Vagina (tissue), 2 donors: Measurements from ENCODE around the gene MCM9. TPM values are rescaled to one million over a fixed set of nuclear protein-coding genes. Genes with fewer than 3 reads are reported as not detected.
A peak's percentile ranks its signal among the peaks of the same experiment; 100 is the strongest.

Experiments
- DNase-seq, 2 donors: peaks; one replicate each; pipeline ENCODE4 v3.0.0-alpha.2; 2017; ENCODE audit errors: extremely low spot score in 2 of 2
- H3K27ac ChIP-seq: fragments of 200-600 bp; sonication (generic); one replicate; pipeline ENCODE4 v1.5.1; 2019
- H3K27me3 ChIP-seq: fragments of 200-600 bp; sonication (generic); one replicate; pipeline ENCODE4 v1.5.1; 2019
- H3K36me3 ChIP-seq, 2 donors: fragments of 200-600 bp; sonication (generic); one replicate each; pipeline ENCODE4 v1.5.1; 2017 to 2019
- H3K4me1 ChIP-seq: fragments of 200-600 bp; sonication (generic); one replicate; pipeline ENCODE4 v1.5.1; 2019
- H3K4me3 ChIP-seq, 2 donors: fragments of 200-600 bp; sonication (generic); 1 replicate in 1 of 2; 2 replicates in 1 of 2; pipeline ENCODE4 v1.5.1; 2016 to 2019
- H3K9me3 ChIP-seq: fragments of 200-600 bp; sonication (generic); one replicate; pipeline ENCODE4 v1.5.1; 2019
- CTCF ChIP-seq, 3 experiments: fragments of 450-650 bp in 2 of 3; fragments of 200-600 bp in 1 of 3; sonication (generic) in 1 of 3; IDR thresholded peaks; one replicate each; pipeline ENCODE4 v1.5.1; 2017 to 2019; ENCODE audit warnings: antibody characterized with exemption in 3 of 3, mild to moderate bottlenecking in 2 of 3, moderate library complexity in 2 of 3
- POLR2A ChIP-seq, 2 donors: fragments of 450-650 bp; IDR thresholded peaks; one replicate each; pipeline ENCODE4 v1.6.1; 2017; ENCODE audit warnings: antibody characterized with exemption in 2 of 2, mild to moderate bottlenecking in 2 of 2, moderate library complexity in 2 of 2
- POLR2AphosphoS5 ChIP-seq, 2 donors: sonication (generic); formaldehyde crosslinking; IDR thresholded peaks; one replicate each; pipeline ENCODE4 v1.9.0; 2017; ENCODE audit warnings: antibody characterized with exemption in 2 of 2, mild to moderate bottlenecking in 2 of 2, low read depth in 1 of 2; ENCODE audit not compliant: insufficient read depth in 1 of 2
- intact Hi-C: fragments of 100-400 bp; cut with DNase I; formaldehyde crosslinking; loops from one replicate; pipeline ENCODE4 v1.15.1; 2023
- total RNA-seq: library from RNA; depleted of rRNA; stranded (reverse); fragments of >200 nt; gene quantifications from one replicate; pipeline ENCODE4 v1.2.3, GENCODE V29; 2016

MCM9 gene
- total RNA-seq, 1 donor from 2014 or later: 25.8 TPM

- peak in 1 of 2 donors; percentile 6 for DNase-seq
- no peak overlapping the region for H3K27ac ChIP-seq
- H3K36me3 ChIP-seq: no peaks in the 10 kb centered on the region
- TF ChIP-seq POLR2AphosphoS5 (IDR thresholded peaks at IDR 0.05; ENCODE audit: insufficient read depth in 1 of 2, low read depth in 1 of 2) (no peak), POLR2A (IDR thresholded peaks at IDR 0.05) (no peak), CTCF (IDR thresholded peaks at IDR 0.05) (no peak)
- H3K27me3 ChIP-seq: no peaks in the 10 kb centered on the region
- intact Hi-C loops: no loop called here
- no peaks in the 10 kb centered on the region for H3K9me3 ChIP-seq
- no peaks in the 10 kb centered on the region for H3K4me1 ChIP-seq
- H3K4me3 ChIP-seq: no peak overlapping the region
Measured at GRCh38 chr6:118764766-118765165, 170.2 kb downstream of the MCM9 start.

Other genes starting within 250 kb of the MCM9 start
- gene ASF1A, start 41.0 kb downstream of the MCM9 start, total RNA-seq: 7.9 TPM
- gene FAM184A, start 143.5 kb upstream of the MCM9 start, total RNA-seq: 3.4 TPM